GM23248 (cell line): ENCODE results near the gene ATP2B2. TPM values are rescaled to one million over a fixed set of nuclear protein-coding genes. Genes with fewer than 3 reads are reported as not detected.

Source experiments
- DNase-seq: peaks from one replicate; pipeline ENCODE4 v3.0.0-alpha.2; 2015
- H2AFZ ChIP-seq: fragments of 200-600 bp; sonication (generic); 2 replicates; pipeline ENCODE4 v1.6.1; 2016; ENCODE audit warnings: antibody characterized with exemption
- H3F3A ChIP-seq: fragments of 200-600 bp; sonication (generic); 2 replicates; pipeline ENCODE4 v1.6.1; 2016; ENCODE audit warnings: mild to moderate bottlenecking, antibody characterized with exemption, mixed run types; ENCODE audit not compliant: insufficient read depth
- H3K27ac ChIP-seq: fragments of 200-600 bp; sonication (generic); 2 replicates; pipeline ENCODE4 v1.5.1; 2016; ENCODE audit warnings: mild to moderate bottlenecking
- H3K27me3 ChIP-seq: fragments of 200-600 bp; sonication (generic); replicated peaks from 2 replicates; pipeline ENCODE4 v1.6.1; 2016; ENCODE audit warnings: mild to moderate bottlenecking; ENCODE audit not compliant: insufficient read depth
- H3K36me3 ChIP-seq: fragments of 200-600 bp; sonication (generic); 2 replicates; pipeline ENCODE4 v1.6.1; 2016; ENCODE audit warnings: low read depth, mild to moderate bottlenecking
- H3K4me1 ChIP-seq: fragments of 200-600 bp; sonication (generic); 2 replicates; pipeline ENCODE4 v1.6.1; 2016; ENCODE audit warnings: mild to moderate bottlenecking; ENCODE audit not compliant: insufficient read depth
- H3K4me2 ChIP-seq: fragments of 200-600 bp; sonication (generic); one replicate; pipeline ENCODE4 v1.6.1; 2016; ENCODE audit warnings: mild to moderate bottlenecking; ENCODE audit not compliant: unreplicated experiment
- H3K4me3 ChIP-seq: fragments of 200-600 bp; sonication (generic); 2 replicates; pipeline ENCODE4 v1.5.1; 2016; ENCODE audit warnings: mild to moderate bottlenecking
- H3K79me2 ChIP-seq: fragments of 200-600 bp; sonication (generic); 2 replicates; pipeline ENCODE4 v1.6.1; 2016; ENCODE audit warnings: mild to moderate bottlenecking; ENCODE audit not compliant: insufficient read depth
- H3K9ac ChIP-seq: fragments of 200-600 bp; sonication (generic); 2 replicates; pipeline ENCODE4 v1.6.1; 2016; ENCODE audit warnings: mild to moderate bottlenecking
- H3K9me2 ChIP-seq: fragments of 200-600 bp; sonication (generic); 2 replicates; pipeline ENCODE4 v1.6.1; 2016; ENCODE audit warnings: mixed run types, mild to moderate bottlenecking, moderate library complexity; ENCODE audit not compliant: insufficient read depth
- H3K9me3 ChIP-seq: fragments of 200-600 bp; sonication (generic); one replicate; pipeline ENCODE4 v1.6.1; 2017; ENCODE audit warnings: low read depth
- H4K20me1 ChIP-seq: fragments of 200-600 bp; sonication (generic); 2 replicates; pipeline ENCODE4 v1.6.0; 2016; ENCODE audit not compliant: insufficient read depth
- EZH2 ChIP-seq: fragments of 200-600 bp; sonication (generic); IDR thresholded peaks from 2 replicates; pipeline ENCODE4 v1.6.1; 2018; ENCODE audit warnings: antibody characterized with exemption, mild to moderate bottlenecking; ENCODE audit not compliant: insufficient read depth, poor library complexity, severe bottlenecking
- EZH2phosphoT487 ChIP-seq: fragments of 200-600 bp; sonication (generic); IDR thresholded peaks from 2 replicates; pipeline ENCODE4 v1.6.1; 2018; ENCODE audit warnings: antibody characterized with exemption, moderate library complexity, mild to moderate bottlenecking, low read depth; ENCODE audit not compliant: insufficient read depth
- WGBS, 2 experiments: methylation state at CpG; one replicate each; pipeline ENCODE4 v1.1.6; 2015 to 2017; ENCODE audit warnings: low lambda C conversion rate in 2 of 2, low coverage in 1 of 2; ENCODE audit errors: missing lambda C conversion rate in 2 of 2; 5-methylcytosine and 5-hydroxymethylcytosine counted together
- in situ Hi-C: fragments of 300-500 bp; cut with MboI; formaldehyde crosslinking; loops from 2 replicates; pipeline ENCODE4 v1.15.0; 2020
- polyA plus RNA-seq: library from polyadenylated mRNA; unstranded; fragments of >200 nt; fragmentation: Nextera tagmentation; extraction: Ambion mirVana; gene quantifications from 2 replicates; pipeline ENCODE4 v1.2.1, GENCODE V29; 2016
- total RNA-seq: library from RNA; depleted of rRNA; stranded (reverse); fragments of >200 nt; shearing (Covaris generic); gene quantifications from 2 replicates; pipeline ENCODE4 v1.2.3, GENCODE V29; 2014

The ATP2B2 gene
- total and polyA plus RNA-seq, 2 experiments from 2014 or later, result not detected

- Histone ChIP-seq H3K4me1 (no peaks in the 10 kb centered on the region), H3K27ac (no peak overlapping the region), H3K4me3 (no peak overlapping the region), H3K9me3 (no peaks in the 10 kb centered on the region), H3K36me3 (no peaks in the 10 kb centered on the region), H3K27me3 (no peaks in the 10 kb centered on the region), H3K79me2 (no peaks in the 10 kb centered on the region), H2AFZ (no peak overlapping the region), H3K9ac (no peak overlapping the region), H3F3A (peaks cover 6% of the 10 kb centered on the region; the same call in 1 of the 2 replicates), H4K20me1 (no peaks in the 10 kb centered on the region), H3K4me2 (no peak overlapping the region), H3K9me2 (no peaks in the 10 kb centered on the region)
- in situ Hi-C loops, result no loop called here
- WGBS, 2 experiments, result 80% methylated on average over 22 of the region's 22 CpGs
- TF ChIP-seq EZH2 (no peak), EZH2phosphoT487 (no peak)
- no peak for DNase-seq
Observed at GRCh38 chr3:10350324-10350985, 154.9 kb downstream of the ATP2B2 start.

- in situ Hi-C loops, result loop anchor here (10.0 kb wide), 1 partner anchor 395 kb away; no protein-coding TSS in a partner anchor
- Histone ChIP-seq H3K4me3 (no peak overlapping the region), H3K9me3 (no peaks in the 10 kb centered on the region), H3K27me3 (no peaks in the 10 kb centered on the region), H3K9ac (no peak overlapping the region), H2AFZ (no peak overlapping the region), H3K4me1 (no peaks in the 10 kb centered on the region), H3K4me2 (no peak overlapping the region), H3K79me2 (no peaks in the 10 kb centered on the region), H3F3A (peaks cover 6% of the 10 kb centered on the region; the same call in 1 of the 2 replicates), H4K20me1 (no peaks in the 10 kb centered on the region), H3K27ac (no peak overlapping the region), H3K9me2 (no peaks in the 10 kb centered on the region), H3K36me3 (no peaks in the 10 kb centered on the region)
- TF ChIP-seq EZH2phosphoT487 (no peak), EZH2 (no peak)
- WGBS, 2 experiments, result 77 to 82% methylated on average over 10 of the region's 10 CpGs
- DNase-seq, result no peak
Observed at GRCh38 chr3:10349801-10350200, 155.6 kb downstream of the ATP2B2 start.

GRCh38 chr3:10348404-10348721, 157.0 kb downstream of the ATP2B2 start:
- TF ChIP-seq EZH2phosphoT487 (no peak), EZH2 (no peak)
- H3K27me3 ChIP-seq, result no peaks in the 10 kb centered on the region
- no peaks in the 10 kb centered on the region for H3F3A ChIP-seq
- H3K9me3 ChIP-seq, result no peaks in the 10 kb centered on the region
- no peak for DNase-seq
- 63 to 72% methylated on average over 5 of the region's 5 CpGs for WGBS, 2 experiments
- H3K79me2 ChIP-seq, result no peaks in the 10 kb centered on the region
- no peak overlapping the region for H3K4me3 ChIP-seq
- H4K20me1 ChIP-seq, result no peaks in the 10 kb centered on the region
- H3K9me2 ChIP-seq, result no peaks in the 10 kb centered on the region
- no peaks in the 10 kb centered on the region for H3K4me1 ChIP-seq
- no peaks in the 10 kb centered on the region for H3K36me3 ChIP-seq
- no peak overlapping the region for H2AFZ ChIP-seq
- in situ Hi-C loops, result loop anchor here (10.0 kb wide), 1 partner anchor 396 kb away; no protein-coding TSS in a partner anchor
- H3K27ac ChIP-seq, result no peak overlapping the region
- H3K9ac ChIP-seq, result no peak overlapping the region
- no peak overlapping the region for H3K4me2 ChIP-seq

DNA sequence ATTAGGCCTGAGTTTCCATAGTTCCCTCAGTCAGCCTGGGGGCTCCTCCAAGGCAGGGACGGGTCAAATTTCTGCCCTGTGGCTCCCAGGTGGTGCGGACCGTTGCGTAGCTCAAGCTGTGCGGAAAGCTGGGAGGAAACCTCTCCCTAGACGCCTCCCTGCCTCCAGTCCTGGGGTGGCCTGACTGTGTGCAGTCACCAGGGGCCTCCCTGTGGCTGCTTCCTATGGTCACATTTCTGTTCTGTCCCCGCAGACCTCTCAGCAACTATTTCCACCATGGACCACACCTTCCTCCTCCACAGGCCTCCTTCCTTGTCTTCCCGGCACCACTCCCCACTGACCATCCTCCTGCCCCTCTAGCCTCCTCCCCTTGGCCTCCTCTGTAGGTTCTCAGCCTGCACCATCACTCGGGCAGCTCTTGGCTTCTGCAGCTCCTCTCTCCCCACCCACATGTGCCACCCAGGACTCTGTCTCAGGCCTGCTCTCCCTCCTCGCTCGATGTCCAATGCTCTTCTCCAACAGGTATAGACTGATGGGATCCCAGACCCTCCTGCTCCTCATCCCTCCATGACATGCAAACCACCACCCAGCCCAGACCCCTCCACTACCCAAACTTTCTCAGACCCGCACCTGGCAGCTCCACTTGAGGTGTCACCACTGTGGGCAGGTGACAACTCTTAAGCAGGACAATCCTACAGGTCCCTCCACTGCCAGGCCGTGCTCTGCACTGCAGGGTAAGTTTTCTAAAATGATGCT, 157.6 kb downstream of the ATP2B2 start:
- no peaks in the 10 kb centered on the region for H3F3A ChIP-seq
- H4K20me1 ChIP-seq, result no peaks in the 10 kb centered on the region
- no peak overlapping the region for H2AFZ ChIP-seq
- H3K4me2 ChIP-seq, result no peak overlapping the region
- H3K79me2 ChIP-seq, result no peaks in the 10 kb centered on the region
- H3K9ac ChIP-seq, result no peak overlapping the region
- no peak for DNase-seq
- H3K4me3 ChIP-seq, result no peak overlapping the region
- no peaks in the 10 kb centered on the region for H3K4me1 ChIP-seq
- in situ Hi-C loops, result loop anchor here (10.0 kb wide), 1 partner anchor 397 kb away; no protein-coding TSS in a partner anchor
- no peaks in the 10 kb centered on the region for H3K36me3 ChIP-seq
- no peaks in the 10 kb centered on the region for H3K9me3 ChIP-seq
- 68 to 73% methylated on average over 13 of the region's 13 CpGs for WGBS, 2 experiments
- no peaks in the 10 kb centered on the region for H3K9me2 ChIP-seq
- H3K27ac ChIP-seq, result no peak overlapping the region
- H3K27me3 ChIP-seq, result no peaks in the 10 kb centered on the region
- TF ChIP-seq EZH2phosphoT487 (no peak), EZH2 (no peak)
